ENCODE results near the gene FGD4.

Gene FGD4

GRCh38 chr12:32402170-32402569 lies 2.8 kb downstream of the FGD4 start:
- in situ Hi-C loops (cut with MboI; ENCODE audit: low sequenced_read_pairs), result no loop called here

- in situ Hi-C loops (cut with MboI; ENCODE audit: low sequenced_read_pairs), result no loop called here
These were observed 3.6 kb downstream of the FGD4 start for GRCh38 chr12:32402946-32403345.

GRCh38 chr12:32407795-32408194 lies 8.4 kb downstream of the FGD4 start:
- in situ Hi-C loops (cut with MboI; ENCODE audit: low sequenced_read_pairs), result no loop called here

DNA sequence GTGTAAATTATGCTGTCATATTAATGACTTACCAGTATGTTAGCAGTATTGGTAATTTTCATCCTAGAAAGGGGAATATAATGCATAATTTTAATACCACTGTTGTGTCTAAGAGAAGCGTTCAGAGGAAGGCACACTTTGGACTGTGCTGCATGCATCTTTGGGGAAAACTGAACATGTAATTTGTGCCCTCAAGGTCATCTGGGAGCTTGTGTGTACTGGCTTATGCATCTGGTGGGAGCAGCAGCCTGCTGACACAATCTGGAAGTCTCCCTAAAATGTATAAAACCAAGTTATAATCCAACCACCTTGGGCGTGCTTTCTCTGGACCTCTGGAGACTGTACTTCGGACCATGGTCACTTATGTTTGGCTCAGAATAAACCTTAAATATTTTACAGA lies 14.1 kb downstream of the FGD4 start:
- in situ Hi-C loops (cut with MboI; ENCODE audit: low sequenced_read_pairs), result no loop called here

- in situ Hi-C loops (cut with MboI; ENCODE audit: low sequenced_read_pairs), result no loop called here
These were observed 18.9 kb downstream of the FGD4 start for GRCh38 chr12:32418221-32418620.

DNA sequence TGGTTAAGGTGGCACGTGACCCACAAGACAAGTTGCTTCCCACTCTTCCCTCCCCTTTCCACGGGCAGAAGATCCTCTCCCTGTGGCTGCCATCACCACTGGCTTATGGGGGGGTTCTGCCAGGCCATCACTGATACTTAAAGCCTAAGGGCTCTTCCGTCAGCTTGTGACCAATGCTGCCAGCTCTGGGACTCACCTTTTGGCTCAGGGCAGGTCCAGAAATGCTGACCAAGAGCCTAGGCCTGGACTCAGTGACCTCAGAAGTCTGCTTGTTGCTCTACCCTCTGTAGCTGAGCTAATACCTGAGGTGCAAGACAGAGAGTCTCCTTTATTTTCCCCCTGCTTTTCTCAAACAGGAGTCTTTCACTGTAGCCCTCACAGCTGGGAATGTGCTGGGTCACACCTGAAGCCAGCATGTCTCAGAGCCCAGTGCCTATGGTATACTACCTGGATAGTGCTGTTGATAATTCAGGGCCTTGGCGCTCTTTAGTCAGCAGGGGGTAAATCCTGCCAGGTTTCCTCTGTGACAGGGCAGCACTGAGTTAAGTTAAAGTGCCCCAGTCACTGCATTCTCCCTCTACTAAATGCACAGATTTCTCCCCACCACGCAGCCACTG lies 19.7 kb downstream of the FGD4 start:
- in situ Hi-C loops (cut with MboI; ENCODE audit: low sequenced_read_pairs), result no loop called here

DNA sequence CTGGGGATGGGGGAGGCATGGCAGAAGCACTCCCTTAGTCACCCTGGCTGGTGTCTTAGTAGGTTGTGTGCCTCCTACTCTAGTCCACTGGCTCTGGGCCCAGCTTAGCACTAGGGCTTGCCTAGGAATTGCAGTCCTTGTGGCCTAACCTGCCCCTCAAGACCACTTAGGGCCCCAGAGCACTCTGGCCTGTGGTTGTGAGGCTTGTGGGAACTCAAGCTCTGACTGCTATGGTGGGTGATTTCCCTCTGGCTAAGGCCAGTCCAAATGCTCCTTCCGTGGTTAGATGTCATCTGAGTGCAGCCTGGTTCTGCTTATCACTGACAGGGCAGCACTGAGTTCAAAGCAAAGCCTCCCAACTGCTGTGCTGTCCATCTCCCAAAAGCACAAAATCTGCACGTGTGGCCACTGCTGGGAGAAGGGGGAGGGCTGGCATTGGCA lies 20.2 kb downstream of the FGD4 start:
- in situ Hi-C loops (cut with MboI; ENCODE audit: low sequenced_read_pairs), result no loop called here

DNA sequence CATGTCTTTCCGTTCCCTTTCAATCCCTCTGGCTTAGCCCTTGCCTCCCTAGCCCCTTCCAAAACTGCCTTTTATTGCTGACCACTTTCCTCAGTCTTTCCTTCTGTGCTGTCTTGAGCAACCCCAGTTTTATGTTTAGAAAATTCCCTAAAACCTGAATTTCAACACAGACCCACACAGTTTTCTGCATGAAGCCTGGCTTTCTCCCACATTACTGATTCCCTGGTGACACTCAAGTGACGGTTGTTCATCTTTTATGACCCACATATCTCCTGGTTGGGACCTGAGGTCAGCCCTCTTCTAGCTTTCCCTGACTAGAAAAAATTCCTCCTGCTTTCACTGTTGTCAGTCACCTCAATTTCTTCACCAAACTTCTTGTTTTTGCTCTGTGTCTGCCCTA lies 21.0 kb downstream of the FGD4 start:
- in situ Hi-C loops (cut with MboI; ENCODE audit: low sequenced_read_pairs), result no loop called here

- in situ Hi-C loops (cut with MboI; ENCODE audit: low sequenced_read_pairs), result no loop called here
These were observed 24.2 kb downstream of the FGD4 start for GRCh38 chr12:32423559-32423958.

- in situ Hi-C loops (cut with MboI; ENCODE audit: low sequenced_read_pairs), result no loop called here
These were observed 31.7 kb downstream of the FGD4 start for GRCh38 chr12:32431025-32431424.

GRCh38 chr12:32435921-32436705 lies 36.8 kb downstream of the FGD4 start:
- in situ Hi-C loops (cut with MboI; ENCODE audit: low sequenced_read_pairs), result no loop called here

DNA sequence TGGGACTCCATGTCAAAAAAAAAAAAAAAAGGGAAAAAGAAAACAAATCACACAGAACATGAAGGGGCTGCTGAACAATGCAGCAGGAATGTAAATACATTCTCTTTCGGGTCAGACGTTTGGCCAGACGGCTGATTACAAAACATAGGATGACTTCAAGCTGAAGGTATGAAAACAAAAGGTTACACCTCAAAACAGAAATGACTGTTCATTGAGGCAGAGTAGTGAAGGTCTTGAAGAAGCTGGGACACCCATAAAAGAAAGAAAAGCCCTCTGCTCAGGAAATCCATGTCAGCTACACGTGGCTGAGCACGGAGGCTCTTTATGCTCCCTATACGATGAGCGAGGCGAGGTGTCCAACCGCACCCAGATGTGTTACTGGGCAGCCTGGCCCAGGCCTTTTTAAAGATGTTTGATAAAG lies 37.7 kb downstream of the FGD4 start:
- in situ Hi-C loops (cut with MboI; ENCODE audit: low sequenced_read_pairs), result no loop called here

- in situ Hi-C loops (cut with MboI; ENCODE audit: low sequenced_read_pairs), result no loop called here
These were observed 40.9 kb downstream of the FGD4 start for GRCh38 chr12:32440120-32440865.

DNA sequence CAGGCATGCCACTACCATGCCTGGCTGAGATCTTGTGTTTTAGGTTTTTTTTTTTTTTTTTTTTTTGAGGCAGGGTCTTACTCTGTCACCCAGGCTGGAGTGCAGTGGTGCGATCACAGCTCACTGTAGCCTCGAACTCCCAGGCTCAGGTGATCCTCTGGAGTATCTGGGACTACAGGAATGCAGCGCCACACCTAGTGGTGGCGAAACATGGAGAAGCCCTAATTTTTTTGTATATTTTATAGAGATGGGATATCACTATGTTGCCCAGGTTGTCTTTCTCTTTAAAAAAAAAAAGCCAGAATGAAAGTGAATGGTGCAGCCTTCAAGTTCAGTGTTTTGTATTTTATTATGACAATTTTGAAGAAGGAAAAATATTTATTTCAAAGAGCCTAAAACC lies 44.1 kb downstream of the FGD4 start:
- in situ Hi-C loops (cut with MboI; ENCODE audit: low sequenced_read_pairs), result no loop called here

GRCh38 chr12:32444895-32445294 lies 45.5 kb downstream of the FGD4 start:
- in situ Hi-C loops (cut with MboI; ENCODE audit: low sequenced_read_pairs), result no loop called here

- in situ Hi-C loops (cut with MboI; ENCODE audit: low sequenced_read_pairs), result no loop called here
These were observed 46.0 kb downstream of the FGD4 start for GRCh38 chr12:32445356-32445755.

DNA sequence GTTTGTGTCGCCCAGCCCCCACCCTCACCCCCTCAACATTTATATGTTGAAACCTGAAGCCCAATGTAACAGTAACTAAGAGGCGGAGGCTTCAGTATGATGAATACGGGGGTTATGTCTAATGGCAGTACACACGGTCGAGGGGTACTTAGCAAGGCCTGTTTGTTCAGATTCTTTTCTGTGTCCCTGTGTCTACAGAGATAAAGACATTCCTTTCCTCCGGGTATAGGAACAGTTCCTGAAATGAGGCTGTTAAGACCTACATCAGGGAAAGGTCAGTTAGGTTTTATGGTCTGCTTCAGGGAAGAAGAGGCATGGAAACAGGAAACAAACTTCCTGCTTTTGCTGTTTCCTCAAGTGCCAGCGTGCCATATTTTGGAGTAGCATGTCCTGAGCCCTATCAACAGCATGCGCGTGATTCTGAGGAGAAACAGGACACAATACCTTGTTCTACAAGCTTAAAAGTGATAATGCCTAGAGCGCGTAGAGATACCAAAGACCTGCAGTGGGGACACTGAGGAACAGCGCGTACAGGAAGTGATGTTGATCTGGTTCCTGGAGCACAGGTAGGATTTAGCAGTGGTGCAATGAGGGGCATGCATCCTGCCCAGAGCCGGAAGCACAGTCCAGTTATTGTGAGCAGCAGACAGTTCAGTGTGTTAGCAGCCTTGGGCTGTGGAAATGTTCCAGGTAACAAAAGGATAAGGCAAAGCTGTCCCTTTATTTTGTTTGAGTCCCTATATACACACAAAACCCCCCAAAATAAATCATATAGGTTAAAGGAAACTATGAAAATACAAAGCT lies 47.2 kb downstream of the FGD4 start:
- in situ Hi-C loops (cut with MboI; ENCODE audit: low sequenced_read_pairs), result no loop called here

DNA sequence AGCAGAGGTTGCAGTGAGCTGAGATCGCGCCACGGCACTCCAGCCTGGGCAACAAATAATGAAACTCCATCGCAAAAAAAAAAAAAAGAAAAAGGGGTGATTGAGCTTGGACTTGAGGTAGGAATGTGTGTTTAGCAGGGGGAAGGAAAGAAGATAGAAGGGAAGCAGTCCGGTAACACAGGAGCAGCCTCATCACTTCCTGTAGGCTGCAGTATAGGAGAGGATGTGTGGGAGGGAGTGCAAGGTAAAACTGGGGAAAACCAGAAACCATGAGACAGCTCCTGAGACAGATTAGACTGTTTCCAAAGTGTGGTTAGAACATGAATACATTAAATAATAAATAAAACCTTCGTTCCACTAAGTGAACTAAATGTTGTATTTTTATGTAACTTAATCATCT lies 49.2 kb downstream of the FGD4 start:
- in situ Hi-C loops (cut with MboI; ENCODE audit: low sequenced_read_pairs), result no loop called here

- in situ Hi-C loops (cut with MboI; ENCODE audit: low sequenced_read_pairs), result loop anchor here (25.0 kb wide), 1 partner anchor 212 kb away; no protein-coding TSS in a partner anchor
These were observed 51.0 kb downstream of the FGD4 start for GRCh38 chr12:32450363-32450762.

DNA sequence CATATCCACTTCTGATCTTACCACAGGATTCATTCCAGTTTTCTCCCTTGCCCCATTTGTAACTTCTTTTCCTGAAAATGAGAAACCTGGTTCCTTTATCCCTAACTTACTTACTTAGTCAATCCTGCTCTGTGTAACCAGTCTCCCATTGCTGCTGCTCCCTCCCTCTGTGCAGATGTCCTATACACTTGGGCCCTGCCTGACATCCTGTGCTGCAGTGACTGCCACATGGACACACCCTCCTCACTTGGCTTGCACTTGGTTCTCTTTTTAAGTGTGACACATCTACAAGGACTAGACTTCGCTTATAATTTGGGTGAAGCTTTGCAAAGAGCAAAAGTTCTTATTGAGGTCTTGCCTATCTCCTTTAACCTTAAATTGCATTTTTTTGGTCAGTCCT lies 51.4 kb downstream of the FGD4 start:
- in situ Hi-C loops (cut with MboI; ENCODE audit: low sequenced_read_pairs), result loop anchor here (25.0 kb wide), 1 partner anchor 212 kb away; no protein-coding TSS in a partner anchor

DNA sequence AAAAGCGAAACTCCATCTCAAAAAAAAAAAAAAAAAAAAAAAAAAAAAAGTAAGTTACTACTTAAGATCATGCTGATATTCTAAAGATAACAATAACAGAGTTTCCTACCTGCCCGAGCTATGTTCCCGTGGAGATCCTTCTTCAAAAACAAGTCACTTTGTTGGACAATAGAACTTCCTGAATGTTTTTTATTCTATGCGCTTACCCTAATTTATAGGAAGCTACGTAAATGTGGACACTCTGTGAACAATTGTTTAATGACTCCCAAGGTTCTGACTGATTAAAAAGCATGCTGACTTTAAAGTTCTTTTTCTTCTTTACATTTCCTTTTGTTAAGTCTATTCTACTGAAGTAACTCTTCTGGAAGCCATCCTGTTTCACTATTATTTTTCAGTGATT lies 52.5 kb downstream of the FGD4 start:
- in situ Hi-C loops (cut with MboI; ENCODE audit: low sequenced_read_pairs), result loop anchor here (25.0 kb wide), 1 partner anchor 210 kb away; no protein-coding TSS in a partner anchor

Measured in HL-60/S4 treated with retinoic acid at 250 ng/mL for 4 days and 3 days (cell line).